Gastrocnemius medialis (tissue), 4 donors: ENCODE measurements around the gene ROBO1. TPM values are rescaled to one million over a fixed set of nuclear protein-coding genes. Genes with fewer than 3 reads are reported as not detected.

Experiments used
- ATAC-seq, 2 donors: fragments of 150-250 bp; one replicate each; pipeline ENCODE4 v1.9.1; 2016
- DNase-seq, 2 donors: peaks; one replicate each; pipeline ENCODE4 v3.0.0-alpha.2; 2019
- H3K27ac ChIP-seq, 4 donors: fragments of 200-600 bp; sonication (generic); 1 replicate in 1 of 4; 2 replicates in 3 of 4; pipeline ENCODE4 v1.5.1; 2016 to 2018; ENCODE audit warnings: mild to moderate bottlenecking in 2 of 4, moderate library complexity in 1 of 4
- H3K27me3 ChIP-seq, 3 donors: fragments of 200-600 bp; sonication (generic) in 2 of 3; 1 replicate in 1 of 3; 2 replicates in 2 of 3; pipeline versions ENCODE4 v1.5.1 to v1.6.0; 2016 to 2019; ENCODE audit warnings: mild to moderate bottlenecking in 1 of 3, moderate library complexity in 1 of 3
- H3K36me3 ChIP-seq, 2 donors: fragments of 200-600 bp; sonication (generic) in 1 of 2; one replicate each; pipeline ENCODE4 v1.5.1; 2017 to 2018
- H3K4me1 ChIP-seq, 2 donors: fragments of 200-600 bp; sonication (generic) in 1 of 2; one replicate each; pipeline ENCODE4 v1.5.1; 2016 to 2017; ENCODE audit warnings: mild to moderate bottlenecking in 2 of 2
- H3K4me3 ChIP-seq, 4 donors: fragments of 200-600 bp; sonication (generic) in 3 of 4; 1 replicate in 1 of 4; 2 replicates in 3 of 4; pipeline ENCODE4 v1.5.1; 2016 to 2019; ENCODE audit warnings: mild to moderate bottlenecking in 2 of 4
- H3K9me3 ChIP-seq, 3 donors: fragments of 200-600 bp; sonication (generic) in 2 of 3; 1 replicate in 1 of 3; 2 replicates in 2 of 3; pipeline ENCODE4 v1.5.1; 2016 to 2019
- CTCF ChIP-seq, 5 experiments: fragments of 450-650 bp in 3 of 5; fragments of 200-600 bp in 2 of 5; sonication (generic) in 2 of 5; IDR thresholded peaks in 4 of 5; conservative IDR thresholded peaks in 1 of 5; 1 replicate in 4 of 5; 2 replicates in 1 of 5; pipeline ENCODE4 v1.5.1; 2016 to 2019; ENCODE audit warnings: antibody characterized with exemption in 5 of 5, mild to moderate bottlenecking in 3 of 5, moderate library complexity in 3 of 5
- POLR2A ChIP-seq, 2 donors: fragments of 450-650 bp; IDR thresholded peaks; one replicate each; pipeline ENCODE4 v1.6.1; 2017; ENCODE audit warnings: antibody characterized with exemption in 2 of 2, mild to moderate bottlenecking in 2 of 2, moderate library complexity in 2 of 2
- in situ Hi-C, 4 donors: fragments of 200-750 bp; cut with MboI; loops; one replicate each; pipeline versions ENCODE4 v1.15.0 to v1.8.0; 2017; ENCODE audit warnings: low sequenced_read_pairs in 4 of 4
- intact Hi-C: fragments of 100-400 bp; cut with DNase I; formaldehyde crosslinking; loops from one replicate; pipeline ENCODE4 v1.15.1; 2023; ENCODE audit warnings: low total_unique reads
- total RNA-seq, 4 donors: library from RNA; depleted of rRNA; stranded (reverse); fragments of >200 nt; gene quantifications; one replicate each; pipeline versions ENCODE4 v1.1.0 to v1.2.3, GENCODE V29; 2016

Gene ROBO1
- total RNA-seq, 4 donors from 2014 or later: 4.2 to 16.0 (median 9.5) TPM

- no peak overlapping the region for H3K27ac ChIP-seq
- intact Hi-C loops: no loop called here
- no peak for DNase-seq
- no peak for ATAC-seq
- TF ChIP-seq CTCF (IDR thresholded peaks at IDR 0.05 in 4 of 5, conservative IDR thresholded peaks at IDR 0.05 in 1 of 5) (no peak), POLR2A (IDR thresholded peaks at IDR 0.05) (no peak)
- in situ Hi-C loops: loop anchor here in 1 of 4 donors (25.0 kb wide), 1 partner anchor 101 kb away; no protein-coding TSS in a partner anchor
- H3K27me3 ChIP-seq: no peaks in the 10 kb centered on the region
- no peaks in the 10 kb centered on the region for H3K9me3 ChIP-seq
- H3K4me3 ChIP-seq: no peak overlapping the region
- no peaks in the 10 kb centered on the region for H3K4me1 ChIP-seq
- H3K36me3 ChIP-seq: no peaks in the 10 kb centered on the region
Observed at GRCh38 chr3:78988324-78988723, 779.5 kb downstream of the ROBO1 start.

- Histone ChIP-seq H3K27ac (no peak overlapping the region), H3K4me3 (no peak overlapping the region), H3K4me1 (no peaks in the 10 kb centered on the region), H3K36me3 (no peaks in the 10 kb centered on the region), H3K27me3 (no peaks in the 10 kb centered on the region), H3K9me3 (no peaks in the 10 kb centered on the region)
- ATAC-seq: no peak
- intact Hi-C loops: no loop called here
- in situ Hi-C loops: loop anchor here in 1 of 4 donors (25.0 kb wide), 1 partner anchor 99 kb away; no protein-coding TSS in a partner anchor
- no peak for TF ChIP-seq POLR2A (IDR thresholded peaks at IDR 0.05)
- TF ChIP-seq CTCF (IDR thresholded peaks at IDR 0.05 in 4 of 5, conservative IDR thresholded peaks at IDR 0.05 in 1 of 5): no peak
- DNase-seq: no peak
Observed at GRCh38 chr3:78986416-78987101, 781.2 kb downstream of the ROBO1 start.

GRCh38 chr3:78985981-78986380 is 781.8 kb downstream of the ROBO1 start:
- DNase-seq (no peak), ATAC-seq (no peak)
- no peaks in the 10 kb centered on the region for H3K4me1 ChIP-seq
- TF ChIP-seq POLR2A (IDR thresholded peaks at IDR 0.05) (no peak), CTCF (IDR thresholded peaks at IDR 0.05 in 4 of 5, conservative IDR thresholded peaks at IDR 0.05 in 1 of 5) (no peak)
- no peaks in the 10 kb centered on the region for H3K36me3 ChIP-seq
- no peak overlapping the region for H3K27ac ChIP-seq
- H3K9me3 ChIP-seq: no peaks in the 10 kb centered on the region
- intact Hi-C loops: no loop called here
- no peaks in the 10 kb centered on the region for H3K27me3 ChIP-seq
- no peak overlapping the region for H3K4me3 ChIP-seq
- in situ Hi-C loops: loop anchor here in 1 of 4 donors (25.0 kb wide), 1 partner anchor 99 kb away; no protein-coding TSS in a partner anchor

- H3K4me3 ChIP-seq: no peak overlapping the region
- H3K27ac ChIP-seq: no peak overlapping the region
- H3K36me3 ChIP-seq: no peaks in the 10 kb centered on the region
- no peaks in the 10 kb centered on the region for H3K9me3 ChIP-seq
- no peak for TF ChIP-seq CTCF (IDR thresholded peaks at IDR 0.05 in 4 of 5, conservative IDR thresholded peaks at IDR 0.05 in 1 of 5)
- no peak for TF ChIP-seq POLR2A (IDR thresholded peaks at IDR 0.05)
- no peak for DNase-seq
- in situ Hi-C loops: loop anchor here in 1 of 4 donors (25.0 kb wide), 1 partner anchor 92 kb away; no protein-coding TSS in a partner anchor
- intact Hi-C loops: no loop called here
- ATAC-seq: no peak
- no peaks in the 10 kb centered on the region for H3K27me3 ChIP-seq
- peaks cover 0 to 6% of the 10 kb centered on the region in 2 donors for H3K4me1 ChIP-seq
Observed at GRCh38 chr3:78979028-78979427, 788.8 kb downstream of the ROBO1 start.
